RWPE1 (cell line): Measurements from ENCODE around the gene UCP3.

Experiments used
- CTCF ChIA-PET: fragments of 350-600 bp; sonication (Branson Sonifier 250); formaldehyde crosslinking; extraction: SDS; loops from one replicate; lab custom pipeline; 2021; lab: Yijun Ruan, JAX
- POLR2A ChIA-PET: fragments of 400-600 bp; formaldehyde crosslinking; extraction: SDS; loops from one replicate; lab custom pipeline; 2020; ENCODE audit warnings: antibody characterized with exemption; ENCODE audit not compliant: low non-redundant PET; lab: Yijun Ruan, JAX
- DNase-seq: peaks from one replicate; pipeline ENCODE4 v3.0.0; 2012; ENCODE audit warnings: low spot score
- H3K27ac ChIP-seq: fragments of 450-650 bp; 2 replicates; pipeline ENCODE4 v1.5.1; 2017
- TF ChIP-seq, protein P1 (sequence below): fragments of 450-650 bp; conservative IDR thresholded peaks from 2 replicates; pipeline ENCODE4 v1.5.1; 2017; ENCODE audit warnings: low read depth, mild to moderate bottlenecking

Gene UCP3

DNA sequence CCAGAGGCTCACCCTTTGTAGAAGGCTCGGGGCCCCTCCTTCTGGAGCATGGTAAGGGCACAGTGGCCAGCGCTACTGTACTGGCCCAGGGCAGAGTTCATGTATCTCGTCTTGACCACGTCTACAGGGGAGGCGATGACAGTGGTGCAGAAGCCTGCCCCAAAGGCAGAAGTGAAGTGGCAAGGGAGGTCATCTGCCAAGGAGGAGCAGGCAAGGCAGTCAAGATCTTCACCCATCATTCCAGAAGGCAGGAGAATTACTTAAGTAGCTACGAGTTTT is 33.5 kb downstream of the UCP3 start:
- H3K27ac ChIP-seq = peak overlapping the region; percentile 77
- DNase-seq = no peak
- TF ChIP-seq, protein P1, sequence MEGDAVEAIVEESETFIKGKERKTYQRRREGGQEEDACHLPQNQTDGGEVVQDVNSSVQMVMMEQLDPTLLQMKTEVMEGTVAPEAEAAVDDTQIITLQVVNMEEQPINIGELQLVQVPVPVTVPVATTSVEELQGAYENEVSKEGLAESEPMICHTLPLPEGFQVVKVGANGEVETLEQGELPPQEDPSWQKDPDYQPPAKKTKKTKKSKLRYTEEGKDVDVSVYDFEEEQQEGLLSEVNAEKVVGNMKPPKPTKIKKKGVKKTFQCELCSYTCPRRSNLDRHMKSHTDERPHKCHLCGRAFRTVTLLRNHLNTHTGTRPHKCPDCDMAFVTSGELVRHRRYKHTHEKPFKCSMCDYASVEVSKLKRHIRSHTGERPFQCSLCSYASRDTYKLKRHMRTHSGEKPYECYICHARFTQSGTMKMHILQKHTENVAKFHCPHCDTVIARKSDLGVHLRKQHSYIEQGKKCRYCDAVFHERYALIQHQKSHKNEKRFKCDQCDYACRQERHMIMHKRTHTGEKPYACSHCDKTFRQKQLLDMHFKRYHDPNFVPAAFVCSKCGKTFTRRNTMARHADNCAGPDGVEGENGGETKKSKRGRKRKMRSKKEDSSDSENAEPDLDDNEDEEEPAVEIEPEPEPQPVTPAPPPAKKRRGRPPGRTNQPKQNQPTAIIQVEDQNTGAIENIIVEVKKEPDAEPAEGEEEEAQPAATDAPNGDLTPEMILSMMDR = no peak
- ChIA-PET POLR2A (no interaction called here), CTCF (no interaction called here)

DNA sequence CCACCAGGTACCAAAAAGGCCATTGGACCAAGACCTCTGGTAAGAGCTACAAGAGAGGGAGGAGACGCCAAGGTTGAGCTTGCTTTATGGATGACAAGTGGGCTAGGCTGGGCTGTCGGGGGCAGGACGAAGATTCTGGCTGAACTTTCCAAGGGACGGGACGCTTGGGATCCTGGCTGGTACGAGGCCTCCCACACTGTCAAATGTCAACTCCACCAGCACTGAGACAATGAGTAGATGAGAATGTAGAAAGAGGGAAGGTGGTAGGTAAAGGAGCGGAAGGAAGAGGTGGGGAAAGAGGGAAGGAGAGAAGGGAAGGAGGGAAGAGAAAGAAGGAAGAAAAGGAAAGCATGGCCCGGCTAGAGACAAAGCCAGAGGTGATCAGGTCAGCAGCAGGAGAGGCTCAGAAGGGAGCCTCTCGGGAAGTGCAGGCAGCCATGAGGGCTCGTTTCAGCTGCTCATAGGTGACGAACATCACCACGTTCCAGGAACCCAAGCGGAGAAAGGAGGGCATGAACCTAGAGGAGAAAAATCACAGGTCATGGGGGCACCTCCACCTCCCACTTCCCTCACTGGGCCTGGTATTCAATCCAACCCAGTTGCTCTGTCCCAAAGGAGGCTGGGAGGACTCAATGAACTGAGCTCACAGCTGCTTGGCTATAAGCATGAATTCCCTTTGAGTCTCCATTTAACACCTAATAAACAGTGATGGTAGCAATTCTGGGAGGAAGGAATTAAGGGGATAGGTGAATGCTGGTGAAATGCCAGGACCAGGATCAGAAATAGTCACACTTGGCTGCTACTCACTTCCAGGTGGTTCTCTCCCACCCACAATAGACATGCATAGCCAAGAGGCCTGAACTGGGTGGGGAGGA is 34.0 kb downstream of the UCP3 start:
- DNase-seq = no peak
- ChIA-PET CTCF (no interaction called here), POLR2A (no interaction called here)
- peak overlapping the region; percentile 77 for H3K27ac ChIP-seq
- TF ChIP-seq, protein P1 = no peak

DNA sequence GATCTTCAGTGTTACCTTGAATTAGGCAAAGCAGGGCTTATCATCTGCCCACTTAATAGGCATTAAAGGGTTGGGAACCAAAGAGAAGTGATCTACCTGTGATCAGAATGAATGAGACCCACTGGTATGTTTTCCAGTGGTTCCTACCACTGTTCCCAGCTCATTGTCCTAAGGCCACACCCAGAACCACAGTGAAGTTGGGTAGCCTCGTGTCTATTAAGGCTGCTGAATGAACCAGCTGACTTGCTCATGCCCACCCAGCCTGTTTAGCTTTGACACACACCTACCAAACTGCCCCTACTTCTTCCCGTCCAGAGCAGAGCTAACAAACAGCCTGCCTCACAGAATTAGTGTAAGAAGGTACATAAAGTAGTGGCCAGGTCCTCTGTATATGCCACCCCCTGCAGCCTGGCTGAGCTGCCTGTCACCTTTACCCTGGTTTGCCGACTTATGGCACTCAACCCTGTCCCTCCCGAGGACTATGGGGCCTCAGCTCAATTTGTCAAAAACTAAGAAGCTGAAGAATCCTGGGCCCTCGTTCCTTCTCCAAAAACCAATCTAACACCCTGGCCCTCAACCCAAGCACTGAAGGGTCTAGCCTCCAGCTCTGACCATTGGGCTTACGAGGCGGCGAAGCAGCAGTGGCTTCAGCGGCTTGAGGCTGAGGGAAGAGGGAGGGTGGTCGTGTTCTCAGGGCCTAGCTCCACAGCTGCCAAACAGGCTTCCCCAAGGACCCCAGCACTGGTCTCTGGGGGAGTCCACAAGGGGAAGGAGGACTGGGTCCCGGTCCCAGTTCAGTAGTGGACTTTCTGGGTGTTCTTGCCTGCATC is 36.0 kb downstream of the UCP3 start:
- ChIA-PET CTCF (interaction anchor here (1.4 kb wide), 1 partner anchor 9 kb away, joined by 5 read pairs; no protein-coding TSS in a partner anchor), POLR2A (no interaction called here)
- no peak for DNase-seq
- TF ChIP-seq, protein P1 = no peak
- H3K27ac ChIP-seq = peak overlapping the region; percentile 77

DNA sequence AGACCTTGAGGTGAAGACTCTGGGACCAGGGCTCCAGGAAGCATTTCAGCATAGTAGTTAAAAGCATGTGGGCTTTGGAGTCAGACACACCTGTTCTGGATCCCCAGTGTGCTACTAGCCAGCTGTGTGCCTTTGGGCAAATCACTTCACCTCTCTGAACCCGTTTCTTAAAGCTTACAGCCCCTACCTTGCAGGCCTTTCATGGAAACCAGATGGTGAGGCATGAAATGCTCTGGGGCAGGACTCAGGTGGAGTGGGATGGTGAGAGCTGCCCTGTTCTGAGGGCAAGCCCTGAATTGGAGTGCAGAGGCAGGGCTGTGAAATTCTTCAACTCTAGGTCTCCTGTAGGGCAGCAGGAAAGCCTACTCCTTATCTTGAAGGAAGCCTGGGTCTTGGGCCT is 36.7 kb downstream of the UCP3 start:
- ChIA-PET CTCF (no interaction called here), POLR2A (no interaction called here)
- H3K27ac ChIP-seq = no peak overlapping the region
- no peak for DNase-seq
- TF ChIP-seq, protein P1 = no peak

DNA sequence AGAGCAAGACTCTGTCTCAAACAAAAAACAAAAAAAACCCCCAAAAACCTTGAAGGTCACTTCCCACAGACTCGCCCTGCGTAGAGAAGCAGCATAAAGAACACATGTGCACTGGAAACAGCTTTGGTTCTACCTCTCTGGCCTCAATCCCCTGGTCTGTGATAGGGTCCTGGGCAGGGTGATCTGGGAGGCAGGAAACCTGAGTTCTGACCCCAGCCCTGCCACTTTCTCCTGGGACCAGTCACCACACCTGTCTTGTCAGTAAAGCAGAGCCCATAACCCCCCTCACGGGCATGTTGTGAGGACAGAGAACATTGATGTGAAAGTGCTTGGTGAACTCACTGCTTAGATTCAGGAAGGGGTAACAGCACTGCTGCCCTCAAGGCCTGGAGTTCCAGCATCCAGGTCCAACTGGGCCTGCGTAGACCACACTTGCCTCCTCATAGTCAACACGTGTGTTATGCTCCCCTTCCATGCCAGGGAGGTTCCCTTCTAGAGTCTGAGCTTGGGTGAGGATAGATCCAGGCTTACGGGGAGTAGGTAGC is 37.6 kb downstream of the UCP3 start:
- no peak overlapping the region for H3K27ac ChIP-seq
- no peak for DNase-seq
- POLR2A ChIA-PET = no interaction called here
- CTCF ChIA-PET = interaction anchor here (0.6 kb wide), 1 partner anchor 303 kb away, joined by 5 read pairs; no protein-coding TSS in a partner anchor
- TF ChIP-seq, protein P1 = no peak

DNA sequence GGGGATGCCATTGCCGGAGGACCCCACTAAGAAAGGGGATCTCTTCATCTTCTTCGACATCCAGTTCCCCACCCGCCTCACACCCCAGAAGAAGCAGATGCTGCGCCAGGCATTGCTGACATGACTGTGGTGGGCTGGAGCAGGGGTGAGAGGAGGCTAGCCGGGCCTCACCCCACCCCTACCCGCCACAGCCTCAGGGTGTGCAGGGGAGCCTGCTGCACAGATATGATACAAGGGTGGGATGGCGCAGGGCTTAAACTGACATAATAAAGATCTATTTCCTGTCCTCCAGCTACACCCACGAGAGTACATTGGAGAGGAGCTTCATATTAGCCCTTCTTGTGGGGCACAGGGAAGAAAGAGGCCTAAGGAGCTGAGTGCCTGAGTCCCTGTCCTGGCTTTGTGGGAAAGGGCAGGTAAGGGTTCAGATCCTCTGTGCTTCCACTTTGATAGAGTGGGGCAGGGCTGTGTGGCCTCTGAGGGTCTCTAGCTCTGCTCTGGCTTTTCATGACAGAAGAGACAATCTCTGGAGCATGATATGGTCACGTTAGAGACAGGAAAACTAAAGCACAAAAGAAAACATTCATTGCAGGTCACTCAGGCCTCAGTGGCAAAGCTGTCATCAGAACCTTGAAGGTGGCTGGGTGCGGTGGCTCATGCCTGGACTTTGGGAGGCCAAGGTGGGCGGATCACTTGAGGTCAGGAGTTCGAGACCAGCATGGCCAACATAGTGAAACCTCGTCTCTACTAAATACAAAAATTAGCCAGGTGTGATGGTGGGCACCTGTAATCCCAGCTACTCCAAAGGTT is 38.7 kb downstream of the UCP3 start:
- TF ChIP-seq, protein P1 = no peak
- CTCF ChIA-PET = interaction anchor here (0.6 kb wide), 1 partner anchor 483 kb away, joined by 3 read pairs; no protein-coding TSS in a partner anchor
- DNase-seq = no peak
- POLR2A ChIA-PET = no interaction called here
- H3K27ac ChIP-seq = no peak overlapping the region
